CD4-positive, CD25-positive, alpha-beta regulatory T cell (primary cell): ENCODE measurements around the gene ICE1. TPM values are rescaled to one million over a fixed set of nuclear protein-coding genes. Genes with fewer than 3 reads are reported as not detected.

Experiments
- ATAC-seq, 2 donors: fragments of 150-1000 bp; cut with Tn5 transposase; one replicate each; pipeline ENCODE4 v1.10.0; 2021; ENCODE audit warnings: low read depth in 2 of 2, moderate number of reproducible peaks in 2 of 2, moderate library complexity in 1 of 2
- DNase-seq, 3 donors: peaks; one replicate each; pipeline versions ENCODE4 v3.0.0 to v3.0.0-alpha.2; 2012 to 2022; ENCODE audit warnings: mixed read lengths in 1 of 3
- H3K27ac ChIP-seq: one replicate; pipeline ENCODE4 v1.7.0; 2013; ENCODE audit warnings: mild to moderate bottlenecking, low read length; ENCODE audit not compliant: insufficient read depth, poor library complexity, severe bottlenecking
- H3K27me3 ChIP-seq: one replicate; pipeline ENCODE4 v1.7.0; 2013; ENCODE audit warnings: low read length; ENCODE audit not compliant: control insufficient read depth, insufficient read depth
- H3K36me3 ChIP-seq: one replicate; pipeline ENCODE4 v1.7.0; 2013; ENCODE audit warnings: mild to moderate bottlenecking, low read length, moderate library complexity; ENCODE audit not compliant: control insufficient read depth, insufficient read depth
- H3K4me1 ChIP-seq: 2 replicates; pipeline ENCODE4 v1.7.0; 2013; ENCODE audit warnings: mild to moderate bottlenecking, low read length; ENCODE audit not compliant: insufficient read depth, control insufficient read depth, poor library complexity, severe bottlenecking
- H3K4me3 ChIP-seq: one replicate; pipeline ENCODE4 v1.7.0; 2013; ENCODE audit warnings: low read depth, mild to moderate bottlenecking, low read length, moderate library complexity
- H3K9me3 ChIP-seq, 2 experiments: 1 replicate in 1 of 2; 2 replicates in 1 of 2; pipeline ENCODE4 v1.7.0; 2013; ENCODE audit warnings: low read length in 2 of 2, mild to moderate bottlenecking in 1 of 2, moderate library complexity in 1 of 2; ENCODE audit not compliant: control insufficient read depth in 2 of 2
- H3K27ac Mint-ChIP-seq, 3 donors: one replicate each; pipeline ENCODE4 v1.8.0; 2020 to 2022; ENCODE audit warnings: mild to moderate bottlenecking in 3 of 3, mixed read lengths in 3 of 3, moderate library complexity in 2 of 3
- H3K27me3 Mint-ChIP-seq: one replicate; pipeline ENCODE4 v1.8.0; 2022; ENCODE audit warnings: mild to moderate bottlenecking, mixed read lengths
- H3K36me3 Mint-ChIP-seq: one replicate; pipeline ENCODE4 v1.8.0; 2020; ENCODE audit warnings: mixed read lengths
- H3K4me1 Mint-ChIP-seq, 4 donors: one replicate each; pipeline ENCODE4 v1.8.0; 2020 to 2022; ENCODE audit warnings: mixed read lengths in 4 of 4, mild to moderate bottlenecking in 1 of 4
- H3K4me3 Mint-ChIP-seq, 4 donors: one replicate each; pipeline ENCODE4 v1.8.0; 2020 to 2022; ENCODE audit warnings: mild to moderate bottlenecking in 4 of 4, mixed read lengths in 4 of 4, moderate library complexity in 3 of 4
- H3K9me3 Mint-ChIP-seq, 7 donors: one replicate each; pipeline ENCODE4 v1.8.0; 2020 to 2022; ENCODE audit warnings: mixed read lengths in 7 of 7, mild to moderate bottlenecking in 3 of 7, moderate library complexity in 2 of 7
- polyA plus RNA-seq, 4 donors: library from polyadenylated mRNA; unstranded; fragments of 300-500 nt; fragmentation: Illumina TruSeq; gene quantifications; one replicate each; pipeline ENCODE4 v1.2.3, GENCODE V29; 2021
- total RNA-seq: library from RNA; stranded (reverse); gene quantifications from one replicate; pipeline ENCODE4 v1.2.3, GENCODE V29; 2022

The ICE1 gene
- total and polyA plus RNA-seq, 5 donors from 2014 or later: 9.9 to 43.2 (median 14.0) TPM

DNA sequence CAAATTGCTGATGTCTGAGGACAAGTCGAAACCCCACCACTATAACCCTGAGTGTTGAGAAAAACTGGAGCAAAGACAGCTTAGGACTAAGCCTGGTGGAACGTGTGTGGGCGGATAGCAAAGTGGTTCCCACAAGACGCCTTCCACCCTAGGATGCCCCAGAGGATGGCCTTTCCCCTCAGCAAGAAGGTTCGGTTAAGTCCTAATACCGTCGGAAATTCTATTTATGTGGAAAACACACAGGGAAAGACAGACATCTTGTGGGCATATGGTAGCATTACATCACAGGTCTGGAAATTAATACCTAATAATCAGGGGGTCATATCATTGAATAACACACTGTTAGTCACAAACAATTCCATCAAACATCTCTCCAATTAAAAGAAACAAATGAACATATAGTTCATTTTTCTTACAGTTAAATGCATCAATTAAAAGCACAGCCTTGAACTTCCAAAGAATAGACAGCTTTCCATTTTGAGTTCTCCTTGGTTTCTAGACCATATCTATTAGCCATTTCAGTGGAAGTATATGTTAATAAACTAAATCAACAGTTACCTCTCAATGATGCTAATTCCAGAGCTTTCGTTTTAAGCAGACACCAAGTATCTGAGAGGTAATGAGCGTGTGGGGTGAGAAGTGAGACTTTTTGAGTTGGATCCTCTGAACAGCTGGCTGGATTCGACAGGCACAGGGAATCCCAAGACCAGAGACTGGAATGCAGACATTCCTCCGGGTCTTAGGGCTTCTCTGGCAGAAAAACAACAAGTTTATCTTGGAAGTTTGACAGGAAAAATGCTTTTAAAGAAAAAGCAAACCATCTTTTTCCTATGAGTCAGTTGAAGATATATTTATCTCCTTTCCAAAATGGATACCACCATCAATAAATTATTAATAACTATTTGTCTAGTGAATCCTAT is 2.9 kb upstream of the ICE1 start:
- H3K9me3 Mint-ChIP-seq: peaks cover 0 to 2% (median 0%) of the 10 kb centered on the region in 7 donors

GRCh38 chr5:5420251-5420650 is 2.2 kb upstream of the ICE1 start:
- Mint-ChIP-seq H3K27me3 (no peaks in the 10 kb centered on the region), H3K36me3 (peaks cover 14% of the 10 kb centered on the region)

More for the DNA sequence above, 2.9 kb upstream of the ICE1 start:
- Histone ChIP-seq H3K36me3 (no peaks in the 10 kb centered on the region), H3K9me3 (no peaks in the 10 kb centered on the region), H3K27ac (no peak overlapping the region), H3K4me3 (no peak overlapping the region), H3K4me1 (peaks cover 34% of the 10 kb centered on the region), H3K27me3 (no peaks in the 10 kb centered on the region)
- Mint-ChIP-seq H3K4me1 (peaks cover 14 to 24% (median 17%) of the 10 kb centered on the region in 4 donors), H3K4me3 (peak overlapping the region in 3 of 4 donors; percentile 61 to 85 (median 64)), H3K27me3 (no peaks in the 10 kb centered on the region), H3K27ac (no peak overlapping the region), H3K36me3 (peaks cover 14% of the 10 kb centered on the region)
- ATAC-seq (no peak), DNase-seq (peak in 2 of 3 donors; percentile 4 to 24)

GRCh38 chr5:5421149-5421960 is 1.1 kb upstream of the ICE1 start:
- Histone ChIP-seq H3K36me3 (no peaks in the 10 kb centered on the region), H3K4me3 (peak overlapping the region; percentile 96), H3K9me3 (no peaks in the 10 kb centered on the region), H3K27ac (peak overlapping the region; percentile 98), H3K27me3 (no peaks in the 10 kb centered on the region), H3K4me1 (peaks cover 43% of the 10 kb centered on the region)
- peaks cover 0 to 1% (median 0%) of the 10 kb centered on the region in 7 donors for H3K9me3 Mint-ChIP-seq
- peak in 2 of 3 donors; percentile 34 to 74 for DNase-seq
- H3K27ac Mint-ChIP-seq: peak overlapping the region; percentile 97 to 99 (median 97)
- no peak for ATAC-seq
- H3K4me3 Mint-ChIP-seq: peak overlapping the region in 3 of 4 donors; percentile 94 to 96 (median 95)
- peaks cover 14 to 24% (median 17%) of the 10 kb centered on the region in 4 donors for H3K4me1 Mint-ChIP-seq
- peaks cover 7% of the 10 kb centered on the region for H3K36me3 Mint-ChIP-seq
- H3K27me3 Mint-ChIP-seq: no peaks in the 10 kb centered on the region

More at GRCh38 chr5:5420251-5420650, 2.2 kb upstream of the ICE1 start:
- Histone ChIP-seq H3K36me3 (no peaks in the 10 kb centered on the region), H3K27me3 (no peaks in the 10 kb centered on the region), H3K27ac (no peak overlapping the region), H3K4me3 (peak overlapping the region; percentile 10), H3K9me3 (no peaks in the 10 kb centered on the region), H3K4me1 (peaks cover 40% of the 10 kb centered on the region)
- H3K27ac Mint-ChIP-seq: peak overlapping the region in 2 of 3 donors; percentile 97 to 99
- peak overlapping the region in 2 of 4 donors; percentile 94 to 95 for H3K4me3 Mint-ChIP-seq
- peaks cover 0 to 1% (median 0%) of the 10 kb centered on the region in 7 donors for H3K9me3 Mint-ChIP-seq
- ATAC-seq (no peak), DNase-seq (no peak)
- H3K4me1 Mint-ChIP-seq: peaks cover 14 to 24% (median 17%) of the 10 kb centered on the region in 4 donors

GRCh38 chr5:5422819-5423515 is 490 bp downstream of the ICE1 start:
- Mint-ChIP-seq H3K27ac (peak overlapping the region in 2 of 3 donors; percentile 87 to 99), H3K27me3 (no peaks in the 10 kb centered on the region), H3K4me3 (peak overlapping the region in 3 of 4 donors; percentile 94 to 96 (median 95)), H3K9me3 (no peaks in the 10 kb centered on the region), H3K4me1 (peaks cover 16 to 26% (median 21%) of the 10 kb centered on the region in 4 donors), H3K36me3 (peaks cover 3% of the 10 kb centered on the region)
- no peaks in the 10 kb centered on the region for H3K27me3 ChIP-seq
- peaks cover 43% of the 10 kb centered on the region for H3K4me1 ChIP-seq
- peak overlapping the region; percentile 79 for H3K4me3 ChIP-seq
- ATAC-seq: peak; percentile 3 to 8
- H3K9me3 ChIP-seq: no peaks in the 10 kb centered on the region
- H3K36me3 ChIP-seq: peaks cover 4% of the 10 kb centered on the region
- DNase-seq: peak in 1 of 3 donors; percentile 17
- H3K27ac ChIP-seq: peak overlapping the region; percentile 98

DNA sequence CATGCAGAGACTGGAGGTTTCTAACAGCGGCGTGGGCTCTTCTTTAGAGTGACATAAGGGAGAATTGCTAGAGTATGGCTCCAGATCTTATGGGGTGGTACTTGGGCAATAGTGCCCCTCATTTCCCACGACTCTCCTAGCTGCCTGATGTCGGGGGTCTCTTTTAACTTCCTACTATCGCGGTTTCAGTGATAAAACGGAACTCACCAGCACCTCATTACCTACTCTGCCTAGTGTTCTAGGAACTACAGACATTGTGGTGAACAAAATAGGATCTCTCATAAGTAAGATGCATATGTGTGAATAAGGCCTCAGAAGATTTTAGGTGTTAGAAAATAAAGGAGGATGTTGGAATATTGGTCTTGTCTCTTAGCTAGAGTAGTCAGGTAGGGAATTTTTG is 1.1 kb downstream of the ICE1 start:
- Mint-ChIP-seq H3K4me3 (no peak overlapping the region), H3K27ac (no peak overlapping the region), H3K27me3 (no peaks in the 10 kb centered on the region), H3K9me3 (no peaks in the 10 kb centered on the region), H3K36me3 (peaks cover 5% of the 10 kb centered on the region), H3K4me1 (peaks cover 18 to 28% (median 24%) of the 10 kb centered on the region in 4 donors)
- Histone ChIP-seq H3K4me1 (peaks cover 43% of the 10 kb centered on the region), H3K36me3 (peaks cover 6% of the 10 kb centered on the region), H3K9me3 (no peaks in the 10 kb centered on the region), H3K4me3 (peak overlapping the region; percentile 79), H3K27me3 (no peaks in the 10 kb centered on the region), H3K27ac (no peak overlapping the region)
- ATAC-seq: no peak
- peak in 1 of 3 donors; percentile 14 for DNase-seq

GRCh38 chr5:5424736-5425135 is 2.3 kb downstream of the ICE1 start:
- Mint-ChIP-seq H3K27me3 (no peaks in the 10 kb centered on the region), H3K9me3 (no peaks in the 10 kb centered on the region), H3K36me3 (peaks cover 5% of the 10 kb centered on the region), H3K4me1 (peaks cover 17 to 32% (median 31%) of the 10 kb centered on the region in 4 donors), H3K27ac (no peak overlapping the region), H3K4me3 (no peak overlapping the region)
- peak overlapping the region; percentile 55 for H3K4me3 ChIP-seq
- no peak overlapping the region for H3K27ac ChIP-seq
- no peaks in the 10 kb centered on the region for H3K27me3 ChIP-seq
- H3K9me3 ChIP-seq: no peaks in the 10 kb centered on the region
- peaks cover 43% of the 10 kb centered on the region for H3K4me1 ChIP-seq
- peaks cover 10% of the 10 kb centered on the region for H3K36me3 ChIP-seq
- no peak for ATAC-seq
- no peak for DNase-seq

GRCh38 chr5:5430136-5430535 is 7.7 kb downstream of the ICE1 start:
- peak overlapping the region in 1 of 3 donors; percentile 38 for H3K27ac Mint-ChIP-seq
- no peaks in the 10 kb centered on the region for H3K9me3 Mint-ChIP-seq
- Histone ChIP-seq H3K4me1 (peaks cover 22% of the 10 kb centered on the region), H3K9me3 (no peaks in the 10 kb centered on the region), H3K36me3 (peaks cover 12% of the 10 kb centered on the region), H3K4me3 (no peak overlapping the region), H3K27me3 (no peaks in the 10 kb centered on the region), H3K27ac (no peak overlapping the region)
- no peak for DNase-seq
- H3K27me3 Mint-ChIP-seq: no peaks in the 10 kb centered on the region
- peak overlapping the region in 1 of 4 donors; percentile 42 for H3K4me3 Mint-ChIP-seq
- H3K4me1 Mint-ChIP-seq: peaks cover 34 to 61% (median 51%) of the 10 kb centered on the region in 4 donors
- no peak for ATAC-seq
- H3K36me3 Mint-ChIP-seq: peaks cover 5% of the 10 kb centered on the region
